ENCODE measurements around the gene ADAMTS15.

Gene ADAMTS15

GRCh38 chr11:130448416-130449309, at the start of gene ADAMTS15:
Gene ADAMTS15, plus strand, starts transcription at chr11:130448645. Its CDS starts 329 bp downstream, at chr11:130448974.
- Histone ChIP-seq H3K36me3 (ENCODE audit: control insufficient read depth in 2 of 2, insufficient read depth in 2 of 2, low read length in 2 of 2) (no peaks in the 10 kb centered on the region), H3K27ac (ENCODE audit: low read depth in 2 of 2, low read length in 2 of 2) (peak within 1 kb of the TSS; percentile 35 to 65), H3K4me1 (ENCODE audit: control insufficient read depth in 2 of 2, insufficient read depth in 2 of 2, low read length in 2 of 2) (peaks cover 10 to 14% of the 10 kb centered on the region in 2 donors), H3K9me3 (ENCODE audit: control insufficient read depth in 2 of 2, low read length in 2 of 2) (no peaks in the 10 kb centered on the region), H3K4me3 (ENCODE audit: low read length in 2 of 2) (peak within 1 kb of the TSS; percentile 47 to 70), H3K9ac (ENCODE audit: low read depth in 1 of 2, low read length in 2 of 2) (peak within 1 kb of the TSS; percentile 32), H3K27me3 (ENCODE audit: control insufficient read depth in 2 of 2, insufficient read depth in 2 of 2, low read length in 2 of 2) (peaks cover 0 to 4% of the 10 kb centered on the region in 2 donors)

- no peak overlapping the region for H3K9ac ChIP-seq (ENCODE audit: low read depth in 1 of 2, low read length in 2 of 2)
- no peak overlapping the region for H3K4me3 ChIP-seq (ENCODE audit: low read length in 2 of 2)
- no peaks in the 10 kb centered on the region for H3K27me3 ChIP-seq (ENCODE audit: control insufficient read depth in 2 of 2, insufficient read depth in 2 of 2, low read length in 2 of 2)
- H3K4me1 ChIP-seq (ENCODE audit: control insufficient read depth in 2 of 2, insufficient read depth in 2 of 2, low read length in 2 of 2): peaks cover 0 to 3% of the 10 kb centered on the region in 2 donors
- H3K27ac ChIP-seq (ENCODE audit: low read depth in 2 of 2, low read length in 2 of 2): no peak overlapping the region
- H3K9me3 ChIP-seq (ENCODE audit: control insufficient read depth in 2 of 2, low read length in 2 of 2): no peaks in the 10 kb centered on the region
- no peaks in the 10 kb centered on the region for H3K36me3 ChIP-seq (ENCODE audit: control insufficient read depth in 2 of 2, insufficient read depth in 2 of 2, low read length in 2 of 2)
Measured at GRCh38 chr11:130399196-130399595, 49.2 kb upstream of the ADAMTS15 start.

DNA sequence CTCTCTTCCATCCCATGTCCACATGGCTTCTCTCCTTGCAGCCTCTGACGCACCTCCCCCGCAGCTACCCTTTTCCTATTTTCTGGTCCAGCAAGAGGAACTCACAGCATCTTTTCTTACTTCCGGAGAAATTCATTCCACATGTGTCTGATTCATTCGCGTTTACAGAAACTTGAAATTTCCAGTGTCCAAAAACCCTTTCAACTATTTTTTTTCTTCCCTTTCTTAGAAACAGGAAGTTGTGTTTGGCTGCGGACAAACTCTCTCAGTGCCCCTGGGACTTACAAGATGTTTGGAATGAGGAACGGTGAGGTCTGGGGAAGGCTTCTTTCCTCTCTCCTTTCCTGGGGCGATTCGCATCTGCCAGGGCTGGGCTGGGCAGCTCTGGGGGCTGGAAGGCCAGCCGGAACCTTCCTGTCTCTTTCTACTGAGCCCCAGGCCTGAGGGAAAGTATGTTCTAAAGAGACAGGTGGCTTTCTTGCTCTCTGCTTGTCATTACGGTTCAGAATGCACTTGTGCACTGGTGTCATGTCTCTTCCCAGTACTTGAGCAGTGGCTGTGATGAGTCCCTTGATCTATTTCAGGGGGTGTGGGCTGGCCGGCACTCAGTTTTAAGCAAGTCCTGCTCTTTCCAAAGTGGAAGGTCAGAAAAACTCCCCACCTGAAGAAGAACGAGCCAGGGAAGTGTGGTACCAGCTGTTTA, 47.5 kb upstream of the ADAMTS15 start:
- H3K27ac ChIP-seq (ENCODE audit: low read depth in 2 of 2, low read length in 2 of 2): no peak overlapping the region

GRCh38 chr11:130402570-130402969, 45.9 kb upstream of the ADAMTS15 start:
- H3K36me3 ChIP-seq (ENCODE audit: control insufficient read depth in 2 of 2, insufficient read depth in 2 of 2, low read length in 2 of 2): no peaks in the 10 kb centered on the region
- no peaks in the 10 kb centered on the region for H3K27me3 ChIP-seq (ENCODE audit: control insufficient read depth in 2 of 2, insufficient read depth in 2 of 2, low read length in 2 of 2)
- no peak overlapping the region for H3K9ac ChIP-seq (ENCODE audit: low read depth in 1 of 2, low read length in 2 of 2)
- peaks cover 0 to 3% of the 10 kb centered on the region in 2 donors for H3K4me1 ChIP-seq (ENCODE audit: control insufficient read depth in 2 of 2, insufficient read depth in 2 of 2, low read length in 2 of 2)
- H3K27ac ChIP-seq (ENCODE audit: low read depth in 2 of 2, low read length in 2 of 2): no peak overlapping the region
- no peak overlapping the region for H3K4me3 ChIP-seq (ENCODE audit: low read length in 2 of 2)
- no peaks in the 10 kb centered on the region for H3K9me3 ChIP-seq (ENCODE audit: control insufficient read depth in 2 of 2, low read length in 2 of 2)

More for the DNA sequence above, 47.5 kb upstream of the ADAMTS15 start:
- no peaks in the 10 kb centered on the region for H3K36me3 ChIP-seq (ENCODE audit: control insufficient read depth in 2 of 2, insufficient read depth in 2 of 2, low read length in 2 of 2)
- no peaks in the 10 kb centered on the region for H3K9me3 ChIP-seq (ENCODE audit: control insufficient read depth in 2 of 2, low read length in 2 of 2)
- no peak overlapping the region for H3K9ac ChIP-seq (ENCODE audit: low read depth in 1 of 2, low read length in 2 of 2)
- H3K4me3 ChIP-seq (ENCODE audit: low read length in 2 of 2): no peak overlapping the region
- H3K27me3 ChIP-seq (ENCODE audit: control insufficient read depth in 2 of 2, insufficient read depth in 2 of 2, low read length in 2 of 2): no peaks in the 10 kb centered on the region
- peaks cover 0 to 3% of the 10 kb centered on the region in 2 donors for H3K4me1 ChIP-seq (ENCODE audit: control insufficient read depth in 2 of 2, insufficient read depth in 2 of 2, low read length in 2 of 2)

- no peaks in the 10 kb centered on the region for H3K36me3 ChIP-seq (ENCODE audit: control insufficient read depth in 2 of 2, insufficient read depth in 2 of 2, low read length in 2 of 2)
- H3K4me1 ChIP-seq (ENCODE audit: control insufficient read depth in 2 of 2, insufficient read depth in 2 of 2, low read length in 2 of 2): peaks cover 0 to 3% of the 10 kb centered on the region in 2 donors
- H3K9me3 ChIP-seq (ENCODE audit: control insufficient read depth in 2 of 2, low read length in 2 of 2): no peaks in the 10 kb centered on the region
- no peak overlapping the region for H3K4me3 ChIP-seq (ENCODE audit: low read length in 2 of 2)
- H3K27ac ChIP-seq (ENCODE audit: low read depth in 2 of 2, low read length in 2 of 2): peak overlapping the region; percentile 17 to 25
- H3K9ac ChIP-seq (ENCODE audit: low read depth in 1 of 2, low read length in 2 of 2): no peak overlapping the region
- no peaks in the 10 kb centered on the region for H3K27me3 ChIP-seq (ENCODE audit: control insufficient read depth in 2 of 2, insufficient read depth in 2 of 2, low read length in 2 of 2)
Measured at GRCh38 chr11:130403271-130403804, 45.1 kb upstream of the ADAMTS15 start.

DNA sequence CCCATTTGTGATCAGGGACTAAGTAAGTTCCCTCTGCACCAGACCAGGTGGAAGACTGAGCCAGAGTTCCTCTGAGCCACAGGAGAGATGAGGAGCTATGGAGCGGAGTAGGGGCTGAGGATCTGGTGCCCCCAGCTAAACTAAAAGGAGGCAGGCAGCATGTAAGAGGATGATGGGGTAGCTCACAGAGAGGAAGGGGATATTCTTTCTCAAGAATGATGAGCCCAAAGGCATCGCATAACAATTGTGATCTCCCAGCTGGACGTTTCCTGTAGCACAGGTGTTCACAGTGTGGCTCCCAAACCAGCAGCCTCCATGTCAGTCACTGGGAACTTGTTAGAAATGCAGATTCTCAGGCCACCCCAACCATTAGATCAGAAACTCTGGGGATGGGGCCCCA, 44.5 kb upstream of the ADAMTS15 start:
- H3K9ac ChIP-seq (ENCODE audit: low read depth in 1 of 2, low read length in 2 of 2): no peak overlapping the region
- no peaks in the 10 kb centered on the region for H3K27me3 ChIP-seq (ENCODE audit: control insufficient read depth in 2 of 2, insufficient read depth in 2 of 2, low read length in 2 of 2)
- no peaks in the 10 kb centered on the region for H3K9me3 ChIP-seq (ENCODE audit: control insufficient read depth in 2 of 2, low read length in 2 of 2)
- H3K36me3 ChIP-seq (ENCODE audit: control insufficient read depth in 2 of 2, insufficient read depth in 2 of 2, low read length in 2 of 2): no peaks in the 10 kb centered on the region
- peak overlapping the region; percentile 17 to 25 for H3K27ac ChIP-seq (ENCODE audit: low read depth in 2 of 2, low read length in 2 of 2)
- peaks cover 0 to 3% of the 10 kb centered on the region in 2 donors for H3K4me1 ChIP-seq (ENCODE audit: control insufficient read depth in 2 of 2, insufficient read depth in 2 of 2, low read length in 2 of 2)
- no peak overlapping the region for H3K4me3 ChIP-seq (ENCODE audit: low read length in 2 of 2)

DNA sequence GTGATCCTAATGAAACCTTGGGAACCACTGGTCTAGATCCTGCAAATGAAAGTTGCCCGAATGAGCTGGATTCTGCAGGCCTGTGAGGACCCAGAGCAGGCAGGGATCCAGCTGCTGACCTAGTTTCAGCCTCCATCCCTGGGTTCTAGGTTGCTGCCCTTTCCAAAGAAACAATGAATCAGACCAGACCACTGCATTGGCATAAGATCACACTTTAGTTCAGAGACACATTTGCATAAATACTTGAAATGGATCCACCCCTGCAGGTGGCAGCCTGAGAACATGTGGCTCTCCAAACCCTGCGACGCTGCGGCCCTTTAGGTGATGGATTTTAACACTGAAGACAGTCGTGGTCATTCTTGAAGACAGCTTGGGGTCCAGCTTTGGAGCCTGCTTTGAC, 43.7 kb upstream of the ADAMTS15 start:
- H3K4me1 ChIP-seq (ENCODE audit: control insufficient read depth in 2 of 2, insufficient read depth in 2 of 2, low read length in 2 of 2): peaks cover 0 to 3% of the 10 kb centered on the region in 2 donors
- no peaks in the 10 kb centered on the region for H3K36me3 ChIP-seq (ENCODE audit: control insufficient read depth in 2 of 2, insufficient read depth in 2 of 2, low read length in 2 of 2)
- H3K9me3 ChIP-seq (ENCODE audit: control insufficient read depth in 2 of 2, low read length in 2 of 2): no peaks in the 10 kb centered on the region
- H3K9ac ChIP-seq (ENCODE audit: low read depth in 1 of 2, low read length in 2 of 2): no peak overlapping the region
- no peaks in the 10 kb centered on the region for H3K27me3 ChIP-seq (ENCODE audit: control insufficient read depth in 2 of 2, insufficient read depth in 2 of 2, low read length in 2 of 2)
- no peak overlapping the region for H3K27ac ChIP-seq (ENCODE audit: low read depth in 2 of 2, low read length in 2 of 2)
- H3K4me3 ChIP-seq (ENCODE audit: low read length in 2 of 2): no peak overlapping the region

GRCh38 chr11:130405428-130405827, 43.0 kb upstream of the ADAMTS15 start:
- no peak overlapping the region for H3K27ac ChIP-seq (ENCODE audit: low read depth in 2 of 2, low read length in 2 of 2)
- no peak overlapping the region for H3K4me3 ChIP-seq (ENCODE audit: low read length in 2 of 2)
- H3K9ac ChIP-seq (ENCODE audit: low read depth in 1 of 2, low read length in 2 of 2): no peak overlapping the region
- H3K27me3 ChIP-seq (ENCODE audit: control insufficient read depth in 2 of 2, insufficient read depth in 2 of 2, low read length in 2 of 2): no peaks in the 10 kb centered on the region
- H3K4me1 ChIP-seq (ENCODE audit: control insufficient read depth in 2 of 2, insufficient read depth in 2 of 2, low read length in 2 of 2): peaks cover 0 to 3% of the 10 kb centered on the region in 2 donors
- no peaks in the 10 kb centered on the region for H3K36me3 ChIP-seq (ENCODE audit: control insufficient read depth in 2 of 2, insufficient read depth in 2 of 2, low read length in 2 of 2)
- no peaks in the 10 kb centered on the region for H3K9me3 ChIP-seq (ENCODE audit: control insufficient read depth in 2 of 2, low read length in 2 of 2)

DNA sequence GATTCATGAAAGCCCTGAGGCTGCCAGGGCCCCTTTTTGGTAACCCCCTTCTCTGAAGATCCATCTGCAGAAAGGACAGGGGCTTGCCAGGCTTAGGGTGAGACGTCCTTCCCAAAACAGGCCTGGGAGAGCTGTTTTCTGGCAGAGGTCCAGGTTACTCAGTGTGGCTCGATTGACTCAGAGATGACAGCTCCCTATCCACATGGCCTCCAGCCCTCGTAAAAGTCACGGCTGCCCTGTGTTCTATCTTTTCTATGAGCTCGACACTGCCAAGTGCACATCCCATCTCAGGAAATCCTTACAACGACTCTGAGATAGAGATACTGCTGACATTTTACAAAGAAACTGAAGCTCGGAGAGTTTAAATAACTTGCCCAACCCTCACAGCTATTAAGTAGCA, 40.5 kb upstream of the ADAMTS15 start:
- H3K27me3 ChIP-seq (ENCODE audit: control insufficient read depth in 2 of 2, insufficient read depth in 2 of 2, low read length in 2 of 2): no peaks in the 10 kb centered on the region
- no peaks in the 10 kb centered on the region for H3K9me3 ChIP-seq (ENCODE audit: control insufficient read depth in 2 of 2, low read length in 2 of 2)
- H3K9ac ChIP-seq (ENCODE audit: low read depth in 1 of 2, low read length in 2 of 2): no peak overlapping the region
- H3K27ac ChIP-seq (ENCODE audit: low read depth in 2 of 2, low read length in 2 of 2): no peak overlapping the region
- no peaks in the 10 kb centered on the region for H3K4me1 ChIP-seq (ENCODE audit: control insufficient read depth in 2 of 2, insufficient read depth in 2 of 2, low read length in 2 of 2)
- no peaks in the 10 kb centered on the region for H3K36me3 ChIP-seq (ENCODE audit: control insufficient read depth in 2 of 2, insufficient read depth in 2 of 2, low read length in 2 of 2)
- H3K4me3 ChIP-seq (ENCODE audit: low read length in 2 of 2): no peak overlapping the region

DNA sequence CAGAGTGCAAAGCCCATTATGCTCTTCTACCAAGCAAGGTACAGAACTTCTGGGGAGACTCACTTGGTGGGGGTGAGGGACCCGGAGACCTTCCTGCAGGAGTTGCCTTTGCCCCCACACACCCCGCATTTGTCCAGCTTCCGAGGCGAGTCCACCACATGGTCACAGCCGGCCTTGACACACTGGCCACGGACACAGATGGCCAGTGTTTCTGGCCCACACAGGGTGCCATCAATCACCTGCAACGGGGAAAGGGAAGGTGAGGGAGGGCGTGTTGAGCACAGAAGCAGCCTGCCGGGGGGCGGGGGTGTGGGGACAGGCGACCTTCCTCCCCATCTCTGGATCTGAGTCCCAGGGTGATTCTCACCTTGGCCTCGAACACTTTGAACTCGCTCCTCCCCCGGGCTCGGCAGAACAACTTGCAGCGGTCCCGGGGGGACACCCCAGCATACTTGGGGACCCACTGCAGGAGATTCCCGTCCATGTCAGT, 40.0 kb upstream of the ADAMTS15 start:
- Histone ChIP-seq H3K4me1 (ENCODE audit: control insufficient read depth in 2 of 2, insufficient read depth in 2 of 2, low read length in 2 of 2) (no peaks in the 10 kb centered on the region), H3K4me3 (ENCODE audit: low read length in 2 of 2) (no peak overlapping the region), H3K27me3 (ENCODE audit: control insufficient read depth in 2 of 2, insufficient read depth in 2 of 2, low read length in 2 of 2) (no peaks in the 10 kb centered on the region), H3K36me3 (ENCODE audit: control insufficient read depth in 2 of 2, insufficient read depth in 2 of 2, low read length in 2 of 2) (no peaks in the 10 kb centered on the region), H3K9ac (ENCODE audit: low read depth in 1 of 2, low read length in 2 of 2) (no peak overlapping the region), H3K27ac (ENCODE audit: low read depth in 2 of 2, low read length in 2 of 2) (no peak overlapping the region), H3K9me3 (ENCODE audit: control insufficient read depth in 2 of 2, low read length in 2 of 2) (no peaks in the 10 kb centered on the region)
